PC-9 (cell line): Measurements from ENCODE around the gene PPEF1. TPM values are rescaled to one million over a fixed set of nuclear protein-coding genes. Genes with fewer than 3 reads are reported as not detected.

ENCODE experiments used
- BruUV-seq: library from RNA; stranded (reverse); fragments of 400-500 nt; replicated peaks from 2 replicates; lab custom pipeline; 2021; lab: Mats Ljungman, UMichigan
- CTCF ChIA-PET: fragments of 300-600 bp; sonication (Branson Sonifier 250); formaldehyde crosslinking; loops from one replicate; lab custom pipeline; 2022; ENCODE audit warnings: antibody characterized with exemption; lab: Charles Lee
- POLR2A ChIA-PET: fragments of 300-600 bp; sonication (Branson Sonifier 250); formaldehyde crosslinking; loops from one replicate; lab custom pipeline; 2022; ENCODE audit warnings: antibody characterized with exemption; ENCODE audit not compliant: unreplicated experiment; lab: Charles Lee
- DNase-seq, 2 experiments: peaks; one replicate each; pipeline versions ENCODE4 v3.0.0 to v3.0.0-alpha.2; 2015 to 2022; ENCODE audit warnings: mixed read lengths in 1 of 2
- H2AFZ ChIP-seq: fragments of 200-600 bp; sonication (generic); 2 replicates; pipeline ENCODE4 v1.8.1; 2017; ENCODE audit warnings: antibody characterized with exemption
- H3F3A ChIP-seq: fragments of 200-600 bp; sonication (generic); 2 replicates; pipeline ENCODE4 v1.8.1; 2017; ENCODE audit warnings: antibody characterized with exemption, mild to moderate bottlenecking, low read depth; ENCODE audit not compliant: insufficient read depth
- H3K27ac ChIP-seq: fragments of 200-600 bp; sonication (generic); 2 replicates; pipeline ENCODE4 v1.6.1; 2016; ENCODE audit warnings: mixed run types
- H3K27me3 ChIP-seq: fragments of 200-600 bp; sonication (generic); 2 replicates; pipeline ENCODE4 v1.6.1; 2016; ENCODE audit warnings: low read depth, mixed run types; ENCODE audit not compliant: insufficient read depth
- H3K36me3 ChIP-seq: fragments of 200-600 bp; sonication (generic); 2 replicates; pipeline ENCODE4 v1.6.1; 2016; ENCODE audit warnings: low read depth, mixed run types
- H3K4me1 ChIP-seq: fragments of 200-600 bp; sonication (generic); replicated peaks from 2 replicates; pipeline ENCODE4 v1.6.1; 2016; ENCODE audit warnings: mixed run types; ENCODE audit not compliant: insufficient read depth
- H3K4me2 ChIP-seq: fragments of 200-600 bp; sonication (generic); 2 replicates; pipeline ENCODE4 v1.6.1; 2017; ENCODE audit warnings: mixed run types
- H3K4me3 ChIP-seq: fragments of 200-600 bp; sonication (generic); 2 replicates; pipeline ENCODE4 v1.6.1; 2016; ENCODE audit warnings: mixed run types
- H3K79me2 ChIP-seq: fragments of 200-600 bp; sonication (generic); 2 replicates; pipeline ENCODE4 v1.6.1; 2017; ENCODE audit warnings: low read depth, mixed run types
- H3K9me2 ChIP-seq: fragments of 200-600 bp; sonication (generic); 2 replicates; pipeline ENCODE4 v1.8.1; 2017; ENCODE audit warnings: mild to moderate bottlenecking; ENCODE audit not compliant: insufficient read depth
- H3K9me3 ChIP-seq: fragments of 200-600 bp; sonication (generic); 2 replicates; pipeline ENCODE4 v1.8.1; 2016; ENCODE audit warnings: low read depth; ENCODE audit not compliant: insufficient read depth
- H4K20me1 ChIP-seq: fragments of 200-600 bp; sonication (generic); 2 replicates; pipeline ENCODE4 v1.8.1; 2017; ENCODE audit not compliant: insufficient read depth
- EZH2 ChIP-seq: fragments of 200-600 bp; sonication (generic); IDR thresholded peaks from 2 replicates; pipeline ENCODE4 v1.8.0; 2017; ENCODE audit warnings: antibody characterized with exemption, low read depth
- intact Hi-C: fragments of 100-400 bp; cut with micrococcal nuclease; formaldehyde crosslinking; loops from one replicate; pipeline ENCODE4 v1.10.0; 2022; ENCODE audit not compliant: unreplicated experiment
- total RNA-seq: library from RNA; stranded (reverse); gene quantifications from 2 replicates; pipeline ENCODE4 v1.2.3, GENCODE V29; 2021
- TF ChIP-seq, protein P1 (sequence below): fragments of 200-600 bp; sonication (generic); conservative IDR thresholded peaks from 2 replicates; pipeline ENCODE4 v1.6.1; 2017; ENCODE audit warnings: mixed run types, antibody characterized with exemption, mild to moderate bottlenecking, moderate library complexity

The PPEF1 gene
- total RNA-seq, 1 experiment from 2014 or later = not detected

DNA sequence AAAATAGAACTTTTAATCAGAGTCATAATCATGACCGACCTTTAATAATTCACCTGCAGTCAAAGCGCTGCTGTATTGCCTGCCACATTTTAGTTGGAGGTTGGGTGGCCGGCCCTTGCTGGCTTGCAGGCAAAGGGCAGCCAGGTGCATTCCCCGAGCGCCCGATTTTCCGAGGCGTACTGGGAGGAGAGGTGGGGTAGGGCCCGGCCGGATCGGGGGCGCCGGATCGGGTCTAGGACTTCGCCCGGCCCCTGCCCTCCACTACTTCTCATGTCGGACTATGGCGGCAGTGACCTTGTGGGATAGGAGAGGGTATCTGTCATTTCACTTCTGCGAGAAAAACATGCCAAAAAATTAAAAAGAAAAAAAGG lies 33.0 kb upstream of the PPEF1 start:
- Histone ChIP-seq H3K9me3 (no peaks in the 10 kb centered on the region), H3F3A (no peaks in the 10 kb centered on the region), H3K27me3 (no peaks in the 10 kb centered on the region), H3K4me1 (peaks cover 4% of the 10 kb centered on the region; the same call in 1 of the 2 replicates), H2AFZ (peak overlapping the region; percentile 83), H3K79me2 (no peaks in the 10 kb centered on the region), H3K36me3 (no peaks in the 10 kb centered on the region), H3K9me2 (no peaks in the 10 kb centered on the region), H3K4me2 (peak overlapping the region; percentile 89), H3K4me3 (peak overlapping the region; percentile 83), H4K20me1 (no peaks in the 10 kb centered on the region), H3K27ac (no peak overlapping the region)
- POLR2A ChIA-PET = no interaction called here
- CTCF ChIA-PET = no interaction called here
- TF ChIP-seq, protein P1, sequence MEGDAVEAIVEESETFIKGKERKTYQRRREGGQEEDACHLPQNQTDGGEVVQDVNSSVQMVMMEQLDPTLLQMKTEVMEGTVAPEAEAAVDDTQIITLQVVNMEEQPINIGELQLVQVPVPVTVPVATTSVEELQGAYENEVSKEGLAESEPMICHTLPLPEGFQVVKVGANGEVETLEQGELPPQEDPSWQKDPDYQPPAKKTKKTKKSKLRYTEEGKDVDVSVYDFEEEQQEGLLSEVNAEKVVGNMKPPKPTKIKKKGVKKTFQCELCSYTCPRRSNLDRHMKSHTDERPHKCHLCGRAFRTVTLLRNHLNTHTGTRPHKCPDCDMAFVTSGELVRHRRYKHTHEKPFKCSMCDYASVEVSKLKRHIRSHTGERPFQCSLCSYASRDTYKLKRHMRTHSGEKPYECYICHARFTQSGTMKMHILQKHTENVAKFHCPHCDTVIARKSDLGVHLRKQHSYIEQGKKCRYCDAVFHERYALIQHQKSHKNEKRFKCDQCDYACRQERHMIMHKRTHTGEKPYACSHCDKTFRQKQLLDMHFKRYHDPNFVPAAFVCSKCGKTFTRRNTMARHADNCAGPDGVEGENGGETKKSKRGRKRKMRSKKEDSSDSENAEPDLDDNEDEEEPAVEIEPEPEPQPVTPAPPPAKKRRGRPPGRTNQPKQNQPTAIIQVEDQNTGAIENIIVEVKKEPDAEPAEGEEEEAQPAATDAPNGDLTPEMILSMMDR = no peak
- TF ChIP-seq EZH2 = no peak
- BruUV-seq = no TSS peak
- peak in 1 of 2 experiments; percentile 2 for DNase-seq
- intact Hi-C loops = loop anchor here (2.0 kb wide), 1 partner anchor 250 kb away; the partner anchor contains the start of gene CDKL5

DNA sequence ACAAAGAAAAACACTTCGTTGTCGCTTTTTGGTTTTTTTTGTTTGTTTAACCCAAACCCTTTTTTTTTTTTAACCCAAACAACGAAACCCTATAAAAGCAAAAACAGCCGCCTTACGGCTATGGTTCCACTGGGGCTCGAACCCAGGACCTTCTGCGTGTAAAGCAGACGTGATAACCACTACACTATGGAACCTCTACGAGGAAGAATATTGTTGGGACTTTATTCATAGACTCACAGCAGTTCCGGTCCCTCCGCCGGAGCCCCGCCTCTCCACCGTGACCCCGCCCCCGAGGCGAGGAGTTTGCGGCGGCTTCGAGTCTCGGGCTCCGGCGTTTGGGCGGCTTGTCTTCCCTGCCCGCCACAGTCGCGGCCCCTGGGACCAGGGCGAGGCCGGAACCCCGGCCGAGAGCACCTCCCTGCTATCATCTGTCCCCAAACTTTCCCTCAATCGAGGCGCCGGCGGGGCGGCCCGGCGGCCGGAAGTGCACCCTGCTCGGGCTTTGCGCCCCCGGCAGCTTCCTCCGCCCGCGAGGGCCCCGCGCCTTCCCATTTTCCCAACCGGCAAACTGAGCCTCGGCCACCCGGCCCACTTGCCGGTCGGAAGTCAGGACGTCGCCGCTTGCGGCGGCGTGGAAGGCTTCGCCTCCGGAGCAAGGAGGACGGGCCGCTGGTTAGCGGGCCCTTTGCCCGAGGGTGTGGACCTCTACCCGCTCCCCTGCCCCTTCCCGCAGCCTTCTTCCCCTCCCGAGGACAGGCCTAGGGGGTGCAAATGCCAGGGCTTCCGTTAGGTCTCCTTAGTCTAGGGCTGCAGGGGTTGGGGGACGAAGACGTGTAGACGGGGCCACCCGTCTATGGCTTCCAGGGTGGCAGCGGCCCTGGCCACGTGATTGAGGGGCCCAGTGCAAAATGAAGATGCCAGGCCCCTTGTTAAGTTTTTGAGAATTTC lies 32.4 kb upstream of the PPEF1 start:
- Histone ChIP-seq H3K36me3 (no peaks in the 10 kb centered on the region), H3K27me3 (no peaks in the 10 kb centered on the region), H3K9me3 (no peaks in the 10 kb centered on the region), H2AFZ (peak overlapping the region; percentile 83), H3K79me2 (no peaks in the 10 kb centered on the region), H4K20me1 (no peaks in the 10 kb centered on the region), H3K4me1 (peaks cover 4% of the 10 kb centered on the region; the same call in 1 of the 2 replicates), H3F3A (no peaks in the 10 kb centered on the region), H3K4me2 (peak overlapping the region; percentile 89), H3K9me2 (no peaks in the 10 kb centered on the region), H3K4me3 (peak overlapping the region; percentile 83), H3K27ac (no peak overlapping the region)
- DNase-seq = peak; percentile 70 to 79
- TF ChIP-seq, protein P1 = no peak
- TF ChIP-seq EZH2 = no peak
- intact Hi-C loops = loop anchor here (1.0 to 2.0 kb wide), 2 partner anchors 210 to 250 kb away; partner anchors contain the start of gene CDKL5
- POLR2A ChIA-PET = no interaction called here
- CTCF ChIA-PET = interaction anchor here (0.9 kb wide), 1 partner anchor 124 kb away, joined by 4 read pairs; no protein-coding TSS in a partner anchor
- BruUV-seq = no TSS peak

DNA sequence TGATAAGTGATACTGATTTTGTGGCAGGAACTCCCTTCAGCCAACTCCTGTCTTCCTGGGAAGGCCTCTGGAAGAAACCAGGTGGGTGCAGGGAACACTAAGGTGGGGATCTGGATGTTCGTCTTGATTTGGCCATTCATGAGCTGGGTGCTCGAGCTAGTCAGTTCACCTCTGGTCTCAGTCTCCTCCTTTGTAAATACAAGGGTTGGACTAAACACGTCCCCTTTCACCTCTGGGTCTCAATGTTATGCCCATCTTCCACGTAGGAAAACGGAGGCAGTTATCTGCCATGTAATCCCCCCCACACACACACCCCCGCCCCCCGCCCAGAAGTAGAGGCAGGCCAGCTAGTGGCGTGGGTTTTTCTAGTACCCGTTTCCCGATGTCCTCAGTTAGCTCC lies 31.4 kb upstream of the PPEF1 start:
- Histone ChIP-seq H3K4me1 (peaks cover 4% of the 10 kb centered on the region; the same call in 1 of the 2 replicates), H3K36me3 (no peaks in the 10 kb centered on the region), H3K9me2 (no peaks in the 10 kb centered on the region), H3K27ac (no peak overlapping the region), H3K79me2 (no peaks in the 10 kb centered on the region), H4K20me1 (no peaks in the 10 kb centered on the region), H3K4me2 (no peak overlapping the region), H3K27me3 (no peaks in the 10 kb centered on the region), H2AFZ (no peak overlapping the region), H3K9me3 (no peaks in the 10 kb centered on the region), H3F3A (no peaks in the 10 kb centered on the region), H3K4me3 (no peak overlapping the region)
- ChIA-PET CTCF (interaction anchor here (0.7 to 0.9 kb wide), 2 partner anchors 123 to 331 kb away, joined by 4 to 18 read pairs; no protein-coding TSS in a partner anchor), POLR2A (no interaction called here)
- TF ChIP-seq, protein P1 = no peak
- TF ChIP-seq EZH2 = no peak
- intact Hi-C loops = no loop called here
- no peak for DNase-seq
- no TSS peak for BruUV-seq
